Neural cell (in vitro differentiated cells): ENCODE data around the gene SECISBP2. TPM values are rescaled to one million over a fixed set of nuclear protein-coding genes. Genes with fewer than 3 reads are reported as not detected.

Experiments
- H2AFZ ChIP-seq: fragments of 200-600, 300-800 bp; sonication (generic), shearing (Covaris generic); 2 replicates; pipeline ENCODE4 v1.6.0; 2014; ENCODE audit warnings: low read depth, mild to moderate bottlenecking, antibody characterized with exemption, low read length, moderate library complexity
- H3F3A ChIP-seq: fragments of 200-600 bp; shearing (Covaris generic); 2 replicates; pipeline ENCODE4 v1.6.1; 2016; ENCODE audit warnings: mild to moderate bottlenecking, moderate library complexity, mixed read lengths, antibody characterized with exemption, low read length; ENCODE audit not compliant: insufficient read depth, poor library complexity, severe bottlenecking
- H3K27ac ChIP-seq: fragments of 200-600, 300-800 bp; sonication (generic), shearing (Covaris generic); 2 replicates; pipeline ENCODE4 v1.5.1; 2014; ENCODE audit warnings: mild to moderate bottlenecking, low read length, moderate library complexity
- H3K27me3 ChIP-seq: fragments of 300-800, 200-600 bp; sonication (generic), shearing (Covaris generic); 2 replicates; pipeline ENCODE4 v1.6.0; 2014; ENCODE audit warnings: mild to moderate bottlenecking, low read depth, low read length, moderate library complexity; ENCODE audit not compliant: insufficient read depth
- H3K36me3 ChIP-seq: fragments of 300-800, 200-600 bp; sonication (generic), shearing (Covaris generic); 2 replicates; pipeline ENCODE4 v1.5.1; 2014; ENCODE audit warnings: mild to moderate bottlenecking, antibody characterized with exemption, low read length, moderate library complexity; ENCODE audit not compliant: insufficient read depth
- H3K4me2 ChIP-seq: fragments of 300-800, 200-600 bp; sonication (generic), shearing (Covaris generic); 2 replicates; pipeline ENCODE4 v1.6.0; 2014; ENCODE audit warnings: mild to moderate bottlenecking, low read length
- H3K4me3 ChIP-seq: fragments of 300-800, 200-600 bp; sonication (generic), shearing (Covaris generic); 2 replicates; pipeline ENCODE4 v1.5.1; 2014; ENCODE audit warnings: mild to moderate bottlenecking, low read length, moderate library complexity
- H3K79me2 ChIP-seq: fragments of 200-600 bp; shearing (Covaris generic); replicated peaks from 2 replicates; pipeline ENCODE4 v1.6.0; 2014; ENCODE audit warnings: mild to moderate bottlenecking, low read length, moderate library complexity; ENCODE audit not compliant: insufficient read depth
- H3K9ac ChIP-seq: fragments of 300-800, 200-600 bp; sonication (generic), shearing (Covaris generic); 2 replicates; pipeline ENCODE4 v1.6.1; 2016; ENCODE audit warnings: mild to moderate bottlenecking, low read length, mixed read lengths
- H3K9me2 ChIP-seq: fragments of 200-600 bp; shearing (Covaris generic); 2 replicates; pipeline ENCODE4 v1.6.1; 2016; ENCODE audit warnings: mild to moderate bottlenecking, low read length, mixed read lengths; ENCODE audit not compliant: insufficient read depth
- H3K9me3 ChIP-seq: fragments of 200-600, 300-800 bp; sonication (generic), shearing (Covaris generic); 2 replicates; pipeline ENCODE4 v1.6.1; 2016; ENCODE audit warnings: mild to moderate bottlenecking, mixed run types, low read length, moderate library complexity, mixed read lengths
- H4K20me1 ChIP-seq: fragments of 200-600 bp; shearing (Covaris generic); 2 replicates; pipeline ENCODE4 v1.6.1; 2016; ENCODE audit warnings: mild to moderate bottlenecking, mixed run types; ENCODE audit not compliant: insufficient read depth
- EP300 ChIP-seq: fragments of 450-650 bp; conservative IDR thresholded peaks from 2 replicates; pipeline ENCODE4 v1.6.1; 2014; ENCODE audit warnings: antibody characterized with exemption, mild to moderate bottlenecking, moderate library complexity; ENCODE audit not compliant: poor library complexity, severe bottlenecking
- EZH2 ChIP-seq: fragments of 200-600, 300-800 bp; shearing (Covaris generic), sonication (generic); IDR thresholded peaks from 2 replicates; pipeline ENCODE4 v1.6.1; 2014; ENCODE audit warnings: antibody characterized with exemption, low read length, borderline replicate concordance, mild to moderate bottlenecking; ENCODE audit not compliant: insufficient read depth, poor library complexity, severe bottlenecking
- MXI1 ChIP-seq: fragments of 450-650 bp; conservative IDR thresholded peaks from 2 replicates; pipeline ENCODE4 v1.6.1; 2014; ENCODE audit warnings: antibody characterized with exemption, mild to moderate bottlenecking; ENCODE audit not compliant: poor library complexity, severe bottlenecking
- POLR2AphosphoS5 ChIP-seq: IDR thresholded peaks from 2 replicates; pipeline ENCODE4 v1.6.1; 2012
- RAD21 ChIP-seq: fragments of 450-650 bp; conservative IDR thresholded peaks from 2 replicates; pipeline ENCODE4 v1.6.1; 2014; ENCODE audit warnings: antibody characterized with exemption, mild to moderate bottlenecking, moderate library complexity
- SMC3 ChIP-seq: fragments of 450-650 bp; conservative IDR thresholded peaks from 2 replicates; pipeline ENCODE4 v1.6.1; 2014; ENCODE audit warnings: antibody characterized with exemption, mild to moderate bottlenecking, moderate library complexity; ENCODE audit not compliant: poor library complexity
- TAF1 ChIP-seq: IDR thresholded peaks from 2 replicates; pipeline ENCODE4 v1.6.1; 2012; ENCODE audit warnings: low read depth
- polyA plus RNA-seq: library from polyadenylated mRNA; depleted of rRNA; stranded (reverse); fragments of >200 nt; gene quantifications from 2 replicates; pipeline ENCODE4 v1.2.3, GENCODE V29; 2014
- TF ChIP-seq, protein P1 (sequence below): fragments of 450-650 bp; IDR thresholded peaks from 2 replicates; pipeline ENCODE4 v1.5.1; 2014; ENCODE audit warnings: antibody characterized with exemption, mild to moderate bottlenecking, moderate library complexity; ENCODE audit not compliant: poor library complexity, severe bottlenecking
- TF ChIP-seq, protein P2 (sequence below): IDR thresholded peaks from 2 replicates; pipeline ENCODE4 v1.6.1; 2012; ENCODE audit warnings: borderline replicate concordance

The SECISBP2 gene
- polyA plus RNA-seq, 1 donor from 2014 or later = 121 TPM

DNA sequence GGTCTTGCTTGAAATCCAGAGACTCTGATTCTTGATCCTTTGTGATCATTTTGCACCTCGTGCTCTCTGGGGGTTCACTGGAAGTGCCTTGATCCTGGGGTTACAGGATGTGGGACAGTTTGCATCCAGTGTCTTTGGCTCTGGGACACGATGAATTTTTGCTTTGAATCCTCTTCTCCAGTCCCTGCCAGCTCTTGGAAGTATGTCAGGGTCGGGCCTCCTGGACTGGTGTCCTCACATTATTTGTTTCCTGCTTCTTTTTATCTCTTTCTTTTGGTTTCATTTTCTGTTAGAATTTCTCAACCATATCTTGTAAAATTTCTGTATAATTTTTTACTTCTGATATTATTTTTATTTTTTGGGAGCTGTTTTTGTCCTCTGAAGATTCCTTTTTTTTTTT lies 34.2 kb downstream of the SECISBP2 start:
- Histone ChIP-seq H3K4me2 (no peak overlapping the region), H3K4me3 (no peak overlapping the region), H3K27me3 (no peaks in the 10 kb centered on the region), H3K36me3 (peaks cover 12% of the 10 kb centered on the region), H3K9me3 (no peaks in the 10 kb centered on the region), H3K9ac (no peak overlapping the region), H3K27ac (no peak overlapping the region), H3K79me2 (no peaks in the 10 kb centered on the region), H2AFZ (no peak overlapping the region), H3K9me2 (no peaks in the 10 kb centered on the region), H4K20me1 (no peaks in the 10 kb centered on the region), H3F3A (no peaks in the 10 kb centered on the region)
- TF ChIP-seq EZH2 = no peak
- no peak for TF ChIP-seq SMC3
- no peak for TF ChIP-seq RAD21
- TF ChIP-seq, protein P1, sequence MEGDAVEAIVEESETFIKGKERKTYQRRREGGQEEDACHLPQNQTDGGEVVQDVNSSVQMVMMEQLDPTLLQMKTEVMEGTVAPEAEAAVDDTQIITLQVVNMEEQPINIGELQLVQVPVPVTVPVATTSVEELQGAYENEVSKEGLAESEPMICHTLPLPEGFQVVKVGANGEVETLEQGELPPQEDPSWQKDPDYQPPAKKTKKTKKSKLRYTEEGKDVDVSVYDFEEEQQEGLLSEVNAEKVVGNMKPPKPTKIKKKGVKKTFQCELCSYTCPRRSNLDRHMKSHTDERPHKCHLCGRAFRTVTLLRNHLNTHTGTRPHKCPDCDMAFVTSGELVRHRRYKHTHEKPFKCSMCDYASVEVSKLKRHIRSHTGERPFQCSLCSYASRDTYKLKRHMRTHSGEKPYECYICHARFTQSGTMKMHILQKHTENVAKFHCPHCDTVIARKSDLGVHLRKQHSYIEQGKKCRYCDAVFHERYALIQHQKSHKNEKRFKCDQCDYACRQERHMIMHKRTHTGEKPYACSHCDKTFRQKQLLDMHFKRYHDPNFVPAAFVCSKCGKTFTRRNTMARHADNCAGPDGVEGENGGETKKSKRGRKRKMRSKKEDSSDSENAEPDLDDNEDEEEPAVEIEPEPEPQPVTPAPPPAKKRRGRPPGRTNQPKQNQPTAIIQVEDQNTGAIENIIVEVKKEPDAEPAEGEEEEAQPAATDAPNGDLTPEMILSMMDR = no peak
- no peak for TF ChIP-seq EP300
- TF ChIP-seq TAF1 = no peak
- no peak for TF ChIP-seq POLR2AphosphoS5
- TF ChIP-seq, protein P2, sequence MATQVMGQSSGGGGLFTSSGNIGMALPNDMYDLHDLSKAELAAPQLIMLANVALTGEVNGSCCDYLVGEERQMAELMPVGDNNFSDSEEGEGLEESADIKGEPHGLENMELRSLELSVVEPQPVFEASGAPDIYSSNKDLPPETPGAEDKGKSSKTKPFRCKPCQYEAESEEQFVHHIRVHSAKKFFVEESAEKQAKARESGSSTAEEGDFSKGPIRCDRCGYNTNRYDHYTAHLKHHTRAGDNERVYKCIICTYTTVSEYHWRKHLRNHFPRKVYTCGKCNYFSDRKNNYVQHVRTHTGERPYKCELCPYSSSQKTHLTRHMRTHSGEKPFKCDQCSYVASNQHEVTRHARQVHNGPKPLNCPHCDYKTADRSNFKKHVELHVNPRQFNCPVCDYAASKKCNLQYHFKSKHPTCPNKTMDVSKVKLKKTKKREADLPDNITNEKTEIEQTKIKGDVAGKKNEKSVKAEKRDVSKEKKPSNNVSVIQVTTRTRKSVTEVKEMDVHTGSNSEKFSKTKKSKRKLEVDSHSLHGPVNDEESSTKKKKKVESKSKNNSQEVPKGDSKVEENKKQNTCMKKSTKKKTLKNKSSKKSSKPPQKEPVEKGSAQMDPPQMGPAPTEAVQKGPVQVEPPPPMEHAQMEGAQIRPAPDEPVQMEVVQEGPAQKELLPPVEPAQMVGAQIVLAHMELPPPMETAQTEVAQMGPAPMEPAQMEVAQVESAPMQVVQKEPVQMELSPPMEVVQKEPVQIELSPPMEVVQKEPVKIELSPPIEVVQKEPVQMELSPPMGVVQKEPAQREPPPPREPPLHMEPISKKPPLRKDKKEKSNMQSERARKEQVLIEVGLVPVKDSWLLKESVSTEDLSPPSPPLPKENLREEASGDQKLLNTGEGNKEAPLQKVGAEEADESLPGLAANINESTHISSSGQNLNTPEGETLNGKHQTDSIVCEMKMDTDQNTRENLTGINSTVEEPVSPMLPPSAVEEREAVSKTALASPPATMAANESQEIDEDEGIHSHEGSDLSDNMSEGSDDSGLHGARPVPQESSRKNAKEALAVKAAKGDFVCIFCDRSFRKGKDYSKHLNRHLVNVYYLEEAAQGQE = no peak

DNA sequence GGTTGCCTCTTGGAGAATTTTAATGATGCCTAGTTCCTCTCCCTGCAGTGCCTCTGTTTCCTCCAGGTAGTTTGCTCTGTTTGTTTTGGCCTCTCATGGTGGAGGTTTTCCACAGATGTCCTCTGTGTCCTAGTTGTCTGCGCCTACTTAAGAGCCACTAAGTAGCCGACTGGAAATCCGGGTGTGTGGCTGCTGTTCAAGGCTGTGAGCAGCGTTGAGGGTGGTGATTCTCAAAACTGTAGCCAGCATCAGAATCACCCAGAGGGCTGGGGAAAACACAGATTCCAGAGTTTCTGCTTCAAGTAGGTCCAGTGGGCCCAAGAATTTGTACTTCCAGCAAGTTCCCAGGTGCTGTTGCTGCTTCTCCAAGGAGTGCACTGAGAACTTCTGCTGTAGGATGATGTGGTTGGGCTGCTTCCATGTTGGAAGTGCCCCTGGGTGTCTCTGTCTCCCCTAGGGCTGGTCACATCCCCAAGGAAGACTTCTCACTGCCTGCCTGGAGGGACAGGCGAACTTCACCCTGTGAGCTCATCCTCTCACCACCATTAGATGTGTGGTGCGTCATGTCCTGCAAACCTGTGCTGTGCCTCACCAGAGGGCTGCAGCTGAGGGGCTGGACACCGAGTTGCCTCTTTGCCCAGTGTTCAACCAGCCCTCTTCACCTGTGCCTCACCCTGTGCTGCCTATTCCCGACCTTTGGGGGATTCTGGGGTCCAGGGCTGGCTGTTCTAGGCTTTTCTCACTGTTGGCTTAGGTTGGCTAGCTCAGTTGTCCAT lies 34.8 kb downstream of the SECISBP2 start:
- no peak overlapping the region for H2AFZ ChIP-seq
- peaks cover 12% of the 10 kb centered on the region for H3K36me3 ChIP-seq
- H3K4me3 ChIP-seq = no peak overlapping the region
- no peaks in the 10 kb centered on the region for H3K79me2 ChIP-seq
- H3K27ac ChIP-seq = no peak overlapping the region
- no peak overlapping the region for H3K4me2 ChIP-seq
- H3K9me3 ChIP-seq = no peaks in the 10 kb centered on the region
- no peaks in the 10 kb centered on the region for H3F3A ChIP-seq
- H3K9me2 ChIP-seq = no peaks in the 10 kb centered on the region
- H4K20me1 ChIP-seq = no peaks in the 10 kb centered on the region
- no peaks in the 10 kb centered on the region for H3K27me3 ChIP-seq
- TF ChIP-seq EP300 (no peak), TAF1 (no peak)
- no peak overlapping the region for H3K9ac ChIP-seq

DNA sequence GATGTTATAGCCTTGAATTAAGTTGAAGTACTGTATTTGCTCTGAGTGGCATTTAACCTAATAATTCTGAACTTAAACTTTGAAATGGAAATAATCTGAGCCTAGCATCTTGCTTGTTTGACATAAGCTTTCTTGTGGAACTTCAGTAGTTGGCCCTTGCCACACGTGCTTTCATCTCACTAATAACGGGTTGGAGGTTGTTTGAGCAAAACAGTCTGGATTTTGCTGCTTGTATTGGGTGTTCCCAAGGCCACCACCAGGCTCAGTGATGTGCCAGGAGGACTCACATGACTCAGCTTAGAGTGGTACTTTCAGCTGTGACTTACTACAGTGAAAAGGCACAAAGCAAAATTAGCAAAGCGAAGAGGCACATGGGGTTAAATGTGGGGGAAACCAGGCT lies 35.7 kb downstream of the SECISBP2 start:
- peaks cover 12% of the 10 kb centered on the region for H3K36me3 ChIP-seq
- H2AFZ ChIP-seq = no peak overlapping the region
- H3F3A ChIP-seq = no peaks in the 10 kb centered on the region
- no peaks in the 10 kb centered on the region for H4K20me1 ChIP-seq
- H3K4me3 ChIP-seq = no peak overlapping the region
- TF ChIP-seq MXI1 = no peak
- TF ChIP-seq EZH2 = no peak
- TF ChIP-seq SMC3 = no peak
- no peak for TF ChIP-seq POLR2AphosphoS5
- TF ChIP-seq TAF1 = no peak
- TF ChIP-seq, protein P2 = no peak
- no peak for TF ChIP-seq RAD21
- TF ChIP-seq, protein P1 = no peak
- no peak for TF ChIP-seq EP300
- H3K9ac ChIP-seq = no peak overlapping the region
- H3K79me2 ChIP-seq = no peaks in the 10 kb centered on the region
- no peak overlapping the region for H3K4me2 ChIP-seq
- no peak overlapping the region for H3K27ac ChIP-seq
- no peaks in the 10 kb centered on the region for H3K27me3 ChIP-seq
- no peaks in the 10 kb centered on the region for H3K9me3 ChIP-seq
- no peaks in the 10 kb centered on the region for H3K9me2 ChIP-seq
